NCI-H2107 treated with DMSO at 0.1 percent for 48 hours (cell line): Measurements from ENCODE around the gene TP53BP1.

Experiments
- DNase-seq: peaks from one replicate; lab custom pipeline; 2025; ENCODE audit not compliant: unreplicated experiment; lab: John Stamatoyannopoulos, UW

The TP53BP1 gene

DNA sequence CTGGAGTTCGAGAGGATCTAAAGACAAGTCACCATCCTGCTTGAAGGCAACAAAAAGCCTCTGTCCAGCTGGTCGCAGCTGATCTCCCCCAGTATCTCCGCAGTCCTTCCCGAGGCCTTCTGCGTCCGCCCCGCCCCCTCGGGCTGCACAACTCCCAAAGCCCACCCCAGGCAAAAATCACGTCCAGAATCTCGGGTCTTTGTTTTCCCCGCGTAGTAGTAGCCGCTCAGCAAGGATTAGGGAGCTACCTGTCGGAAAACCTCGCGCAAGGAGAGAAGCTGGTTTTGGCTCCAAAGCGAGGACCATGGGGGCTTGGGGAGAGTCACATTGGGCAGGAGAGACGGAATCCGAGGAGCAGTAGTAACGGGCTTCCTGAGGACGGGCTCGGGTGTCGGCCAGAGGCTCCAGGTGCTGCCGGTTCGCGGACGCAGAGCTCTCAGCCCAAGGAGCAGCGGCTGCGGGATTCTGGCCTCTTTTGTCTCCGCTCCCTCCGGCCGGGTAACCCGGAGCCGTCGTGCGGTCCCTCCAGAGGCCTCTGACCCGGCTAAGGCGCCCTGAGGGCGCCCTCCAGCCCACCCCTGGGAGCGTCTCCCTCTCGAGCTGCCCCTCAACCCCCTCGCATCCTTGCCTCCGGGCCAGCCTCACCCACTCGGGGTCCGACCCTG lies 122.5 kb downstream of the TP53BP1 start:
- DNase-seq = no peak

DNA sequence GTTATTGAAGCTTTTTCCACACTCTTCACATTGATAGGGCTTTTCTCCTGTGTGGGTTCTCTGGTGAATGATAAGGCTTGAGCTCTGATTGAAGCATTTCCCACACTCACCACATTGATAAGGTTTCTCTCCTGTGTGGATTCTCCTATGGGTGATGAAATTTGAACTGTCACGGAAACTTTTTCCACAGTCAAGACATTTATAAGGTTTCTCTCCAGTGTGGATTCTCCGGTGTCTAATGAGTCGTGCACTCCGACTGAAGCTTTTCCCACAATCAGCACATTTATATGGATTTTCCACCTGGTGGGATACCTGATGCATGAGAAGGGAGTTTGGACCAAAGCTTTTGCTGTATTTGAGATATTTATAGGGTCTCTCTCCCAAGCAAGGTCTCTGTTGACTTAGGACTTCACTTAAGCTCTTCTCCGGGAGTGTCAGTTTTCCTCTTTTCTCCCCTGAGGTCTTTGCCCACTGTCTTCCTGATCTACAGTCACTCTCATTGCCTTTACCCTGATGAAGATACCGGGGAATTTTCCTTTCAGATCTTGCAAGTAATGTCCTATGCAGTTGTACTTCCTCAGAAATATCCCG lies 131.5 kb downstream of the TP53BP1 start:
- DNase-seq = no peak

GRCh38 chr15:43360821-43361220 lies 132.1 kb downstream of the TP53BP1 start:
- DNase-seq = no peak
